HepG2 (cell line): ENCODE results near the gene ZNF771. TPM values are rescaled to one million over a fixed set of nuclear protein-coding genes. Genes with fewer than 3 reads are reported as not detected.

Experiments used
- BORCS8-MEF2B ChIP-seq: sonication (generic); formaldehyde crosslinking; IDR thresholded peaks from 2 replicates; pipeline ENCODE4 v1.8.0; 2022; ENCODE audit warnings: mild to moderate bottlenecking, missing genetic modification reagents
- DR1 ChIP-seq: sonication (generic); formaldehyde crosslinking; IDR thresholded peaks from 2 replicates; pipeline ENCODE4 v1.8.0; 2021; ENCODE audit warnings: mild to moderate bottlenecking, missing genetic modification reagents, inconsistent platforms
- HOXA9 ChIP-seq: sonication (generic); formaldehyde crosslinking; IDR thresholded peaks from 2 replicates; pipeline ENCODE4 v1.8.1; 2022; ENCODE audit warnings: missing genetic modification reagents, mild to moderate bottlenecking, moderate library complexity, borderline replicate concordance
- IKZF4 ChIP-seq: sonication (generic); formaldehyde crosslinking; IDR thresholded peaks from 2 replicates; pipeline ENCODE4 v1.5.1; 2020; ENCODE audit warnings: borderline replicate concordance, mild to moderate bottlenecking, low read depth, missing genetic modification reagents; ENCODE audit errors: not compliant biosample characterization
- LBX2 ChIP-seq: sonication (generic); formaldehyde crosslinking; IDR thresholded peaks from 2 replicates; pipeline ENCODE4 v1.5.0; 2020; ENCODE audit warnings: missing genetic modification reagents, mild to moderate bottlenecking, borderline replicate concordance
- MXI1 ChIP-seq: IDR thresholded peaks from 3 replicates; pipeline ENCODE4 v1.6.1; 2012; ENCODE audit warnings: low read depth, low read length, inconsistent platforms, borderline replicate concordance
- NAIF1 ChIP-seq: sonication (generic); formaldehyde crosslinking; IDR thresholded peaks from 2 replicates; pipeline ENCODE4 v1.5.0; 2020; ENCODE audit warnings: mild to moderate bottlenecking, missing genetic modification reagents, borderline replicate concordance
- NFATC3 ChIP-seq: sonication (generic); formaldehyde crosslinking; IDR thresholded peaks from 2 replicates; pipeline ENCODE4 v1.5.1; 2020; ENCODE audit warnings: mild to moderate bottlenecking, missing genetic modification reagents
- PCBP2 ChIP-seq: fragments of 200-400 bp; formaldehyde crosslinking; optimal IDR thresholded peaks from 2 replicates; pipeline ENCODE3; 2018; ENCODE audit warnings: low read length, low read depth; ENCODE audit not compliant: poor library complexity, severe bottlenecking
- PHF5A ChIP-seq: IDR thresholded peaks from one replicate; pipeline ENCODE4 v1.6.1; 2018; ENCODE audit warnings: low read depth, missing genetic modification reagents; ENCODE audit not compliant: unreplicated experiment
- PRDM10 ChIP-seq: sonication (generic); formaldehyde crosslinking; IDR thresholded peaks from 2 replicates; pipeline ENCODE4 v1.4.0; 2020; ENCODE audit warnings: low read depth, missing genetic modification reagents
- RBFOX2 ChIP-seq: fragments of 200-400 bp; formaldehyde crosslinking; IDR thresholded peaks from 2 replicates; pipeline ENCODE4 v1.6.1; 2017; ENCODE audit warnings: low read depth, mild to moderate bottlenecking, low read length
- RBM39 ChIP-seq: fragments of 200-400 bp; formaldehyde crosslinking; IDR thresholded peaks from one replicate; pipeline ENCODE4 v1.6.1; 2018; ENCODE audit warnings: antibody characterized with exemption, mild to moderate bottlenecking, low read depth, low read length; ENCODE audit not compliant: poor library complexity, severe bottlenecking
- SALL1 ChIP-seq: sonication (generic); formaldehyde crosslinking; IDR thresholded peaks from 2 replicates; pipeline ENCODE4 v1.8.0; 2022; ENCODE audit warnings: mild to moderate bottlenecking, missing genetic modification reagents
- SAP130 ChIP-seq: IDR thresholded peaks from 2 replicates; pipeline ENCODE4 v1.6.1; 2016; ENCODE audit warnings: low read depth
- STAG1 ChIP-seq: sonication (generic); formaldehyde crosslinking; IDR thresholded peaks from 2 replicates; pipeline ENCODE4 v1.4.0; 2020; ENCODE audit warnings: missing genetic modification reagents
- TMF1 ChIP-seq: sonication (generic); formaldehyde crosslinking; IDR thresholded peaks from 2 replicates; pipeline ENCODE4 v1.8.1; 2022; ENCODE audit warnings: low read depth, missing genetic modification reagents
- ZBTB25 ChIP-seq: IDR thresholded peaks from 2 replicates; pipeline ENCODE4 v1.6.1; 2018; ENCODE audit warnings: missing genetic modification reagents
- ZBTB46 ChIP-seq: sonication (generic); formaldehyde crosslinking; IDR thresholded peaks from 2 replicates; pipeline ENCODE4 v1.4.0; 2020; ENCODE audit warnings: mild to moderate bottlenecking, missing genetic modification reagents, borderline replicate concordance
- ZKSCAN1 ChIP-seq: fragments of 150-350 bp; IDR thresholded peaks from 2 replicates; pipeline ENCODE4 v1.6.1; 2014; ENCODE audit warnings: low read length
- ZKSCAN5 ChIP-seq: sonication (generic); formaldehyde crosslinking; IDR thresholded peaks from 2 replicates; pipeline ENCODE4 v1.5.1; 2020; ENCODE audit warnings: mild to moderate bottlenecking, missing genetic modification reagents
- ZNF441 ChIP-seq: sonication (generic); formaldehyde crosslinking; IDR thresholded peaks from 2 replicates; pipeline ENCODE4 v1.7.0; 2021; ENCODE audit warnings: missing genetic modification reagents, borderline replicate concordance
- ZNF468 ChIP-seq: sonication (generic); formaldehyde crosslinking; IDR thresholded peaks from 2 replicates; pipeline ENCODE4 v1.8.0; 2022; ENCODE audit warnings: mild to moderate bottlenecking, moderate library complexity, missing genetic modification reagents
- ZNF607 ChIP-seq: sonication (generic); formaldehyde crosslinking; IDR thresholded peaks from 2 replicates; pipeline ENCODE4 v1.5.1; 2020; ENCODE audit warnings: missing genetic modification reagents, mild to moderate bottlenecking, borderline replicate concordance
- polyA plus RNA-seq, 8 experiments: library from polyadenylated mRNA; depleted of rRNA in 3 of 8; stranded (reverse) in 7 of 8; unstranded in 1 of 8; fragments of >200 nt; fragmentation: Illumina TruSeq in 4 of 8; extraction: Trizol in 4 of 8; gene quantifications; 2 replicates each; pipeline versions ENCODE4 v1.2.1 to v1.2.3, GENCODE V29; 2011 to 2016; ENCODE audit warnings: low read depth in 4 of 8, missing spikeins in 1 of 8, mixed read lengths in 1 of 8; ENCODE audit not compliant: insufficient read depth in 1 of 8
- total RNA-seq, 5 experiments: library from RNA; depleted of rRNA; stranded (reverse); fragments of >200 nt; fragmentation: Illumina TruSeq; extraction: Trizol; gene quantifications; 2 replicates each; pipeline ENCODE4 v1.2.3, GENCODE V29; 2016; ENCODE audit warnings: low read depth in 1 of 5

ZNF771 gene
- total and polyA plus RNA-seq, 2 of the 13 experiments (the other 11 are each of a cell fraction or from before 2014, with no cell fraction given), result 5.0 to 11.8 TPM

- TF ChIP-seq SALL1 (CRISPR knock-in tag) (no peak), LBX2 (no peak), RBFOX2 (peak; percentile 63), ZBTB46 (CRISPR knock-in tag) (no peak), ZBTB25 (CRISPR knock-in tag) (no peak), HOXA9 (CRISPR knock-in tag) (no peak), ZNF468 (CRISPR knock-in tag) (no peak), ZKSCAN1 (no peak), ZNF441 (CRISPR knock-in tag) (no peak), DR1 (CRISPR knock-in tag) (no peak), MXI1 (no peak), NFATC3 (no peak), BORCS8-MEF2B (CRISPR knock-in tag) (no peak), ZNF607 (CRISPR knock-in tag) (peak; percentile 22; the same call in 1 of the 2 replicates), TMF1 (CRISPR knock-in tag) (peak; percentile 72; the same call in 1 of the 2 replicates), IKZF4 (no peak), SAP130 (CRISPR knock-in tag) (peak; percentile 44; the same call in 1 of the 2 replicates), PCBP2 (no peak), NAIF1 (CRISPR knock-in tag) (no peak), ZKSCAN5 (CRISPR knock-in tag) (no peak), STAG1 (CRISPR knock-in tag) (no peak), PRDM10 (CRISPR knock-in tag) (no peak), RBM39 (no peak), PHF5A (CRISPR knock-in tag) (no peak)
Measured at GRCh38 chr16:30369938-30370455, 37.4 kb upstream of the ZNF771 start (continued).
